GM18505 (cell line): Measurements from ENCODE around the gene SLC4A1AP.

Source experiments
- ATAC-seq: cut with Tn5 transposase; IDR thresholded peaks from one replicate; pipeline ENCODE4 v1.9.1; 2021; ENCODE audit not compliant: unreplicated experiment
- POLR2A ChIP-seq: IDR thresholded peaks from 4 replicates; pipeline ENCODE4 v1.6.1; 2011; ENCODE audit warnings: borderline replicate concordance; ENCODE audit not compliant: insufficient read depth, insufficient read length; ENCODE audit errors: extremely low read depth

SLC4A1AP gene

GRCh38 chr2:27703638-27704341 lies 40.1 kb downstream of the SLC4A1AP start:
- no peak for TF ChIP-seq POLR2A
- ATAC-seq: no peak

GRCh38 chr2:27704342-27704876 lies 40.7 kb downstream of the SLC4A1AP start:
- no peak for TF ChIP-seq POLR2A
- ATAC-seq: no peak

GRCh38 chr2:27705851-27706622 lies 42.3 kb downstream of the SLC4A1AP start:
- no peak for ATAC-seq
- TF ChIP-seq POLR2A: no peak

- no peak for ATAC-seq
- no peak for TF ChIP-seq POLR2A
These were observed 44.0 kb downstream of the SLC4A1AP start for GRCh38 chr2:27707462-27708256.

- no peak for ATAC-seq
- TF ChIP-seq POLR2A: no peak
These were observed 44.6 kb downstream of the SLC4A1AP start for GRCh38 chr2:27708257-27708654.

GRCh38 chr2:27708666-27709065 lies 45.0 kb downstream of the SLC4A1AP start:
- TF ChIP-seq POLR2A: no peak
- no peak for ATAC-seq

GRCh38 chr2:27709326-27709725 lies 45.6 kb downstream of the SLC4A1AP start:
- no peak for ATAC-seq

GRCh38 chr2:27709960-27710575 lies 46.4 kb downstream of the SLC4A1AP start:
- ATAC-seq: no peak
- TF ChIP-seq POLR2A: no peak

More at GRCh38 chr2:27709326-27709725, 45.6 kb downstream of the SLC4A1AP start:
- no peak for TF ChIP-seq POLR2A

- TF ChIP-seq POLR2A: no peak
- no peak for ATAC-seq
These were observed 47.1 kb downstream of the SLC4A1AP start for GRCh38 chr2:27710640-27711430.

- TF ChIP-seq POLR2A: no peak
- ATAC-seq: no peak
These were observed 48.1 kb downstream of the SLC4A1AP start for GRCh38 chr2:27711804-27712203.

- TF ChIP-seq POLR2A: no peak
- no peak for ATAC-seq
These were observed 48.8 kb downstream of the SLC4A1AP start for GRCh38 chr2:27712522-27712921.

- ATAC-seq: no peak
- no peak for TF ChIP-seq POLR2A
These were observed 49.5 kb downstream of the SLC4A1AP start for GRCh38 chr2:27713201-27713600.

- TF ChIP-seq POLR2A: no peak
- no peak for ATAC-seq
These were observed 50.4 kb downstream of the SLC4A1AP start for GRCh38 chr2:27714053-27714452.

- TF ChIP-seq POLR2A: no peak
- ATAC-seq: no peak
These were observed 51.2 kb downstream of the SLC4A1AP start for GRCh38 chr2:27714851-27715291.
